Neural progenitor cell (in vitro differentiated cells): ENCODE data around the gene HMCN1.

Experiments
- EZH2 ChIP-seq: fragments of 200-600 bp; sonication (generic); IDR thresholded peaks from 2 replicates; pipeline ENCODE4 v1.6.1; 2017; ENCODE audit warnings: antibody characterized with exemption, mild to moderate bottlenecking, moderate library complexity
- EZH2phosphoT487 ChIP-seq: fragments of 200-600 bp; sonication (generic); IDR thresholded peaks from 2 replicates; pipeline ENCODE4 v1.6.1; 2017; ENCODE audit warnings: antibody characterized with exemption
- TF ChIP-seq, protein P1 (sequence below): fragments of 200-600 bp; sonication (generic); IDR thresholded peaks from 2 replicates; pipeline ENCODE4 v1.5.1; 2017; ENCODE audit warnings: antibody characterized with exemption, mild to moderate bottlenecking

DNA sequence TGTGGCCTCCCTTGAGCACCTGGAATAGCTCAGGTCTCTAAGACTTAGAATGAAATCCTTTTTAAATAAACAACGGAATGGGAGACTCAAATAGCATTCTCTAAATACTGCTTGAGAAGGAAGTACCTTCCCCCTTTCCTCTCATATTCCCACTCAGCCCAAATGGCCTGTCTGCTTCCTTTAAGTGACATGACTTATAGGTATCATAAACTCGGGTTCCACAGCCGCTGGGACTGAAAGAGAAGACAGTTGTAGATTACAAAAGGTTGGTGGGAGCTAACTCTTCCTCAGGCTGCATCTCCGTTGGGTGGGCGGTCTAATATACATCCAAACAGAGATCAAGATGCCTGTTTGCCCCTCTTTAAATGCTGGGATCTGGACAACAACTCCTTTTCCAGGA lies 1.2 kb upstream of the HMCN1 start:
- no peak for TF ChIP-seq EZH2phosphoT487
- TF ChIP-seq, protein P1, sequence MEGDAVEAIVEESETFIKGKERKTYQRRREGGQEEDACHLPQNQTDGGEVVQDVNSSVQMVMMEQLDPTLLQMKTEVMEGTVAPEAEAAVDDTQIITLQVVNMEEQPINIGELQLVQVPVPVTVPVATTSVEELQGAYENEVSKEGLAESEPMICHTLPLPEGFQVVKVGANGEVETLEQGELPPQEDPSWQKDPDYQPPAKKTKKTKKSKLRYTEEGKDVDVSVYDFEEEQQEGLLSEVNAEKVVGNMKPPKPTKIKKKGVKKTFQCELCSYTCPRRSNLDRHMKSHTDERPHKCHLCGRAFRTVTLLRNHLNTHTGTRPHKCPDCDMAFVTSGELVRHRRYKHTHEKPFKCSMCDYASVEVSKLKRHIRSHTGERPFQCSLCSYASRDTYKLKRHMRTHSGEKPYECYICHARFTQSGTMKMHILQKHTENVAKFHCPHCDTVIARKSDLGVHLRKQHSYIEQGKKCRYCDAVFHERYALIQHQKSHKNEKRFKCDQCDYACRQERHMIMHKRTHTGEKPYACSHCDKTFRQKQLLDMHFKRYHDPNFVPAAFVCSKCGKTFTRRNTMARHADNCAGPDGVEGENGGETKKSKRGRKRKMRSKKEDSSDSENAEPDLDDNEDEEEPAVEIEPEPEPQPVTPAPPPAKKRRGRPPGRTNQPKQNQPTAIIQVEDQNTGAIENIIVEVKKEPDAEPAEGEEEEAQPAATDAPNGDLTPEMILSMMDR: no peak
- no peak for TF ChIP-seq EZH2
